IPS-18c (cell line): ENCODE data around the gene CCT4.
"Not testable (repeated sequence)": the region's sequence is repeated elsewhere in the genome, so short reads cannot be mapped to it uniquely, and the experiment has no call there.

Source experiments
- H3K4me3 ChIP-seq: 2 replicates; pipeline ENCODE4 v1.7.0; 2013; ENCODE audit warnings: low read depth, mild to moderate bottlenecking, low read length, moderate library complexity; ENCODE audit not compliant: insufficient read depth
- H3K9me3 ChIP-seq: one replicate; pipeline ENCODE4 v1.6.1; 2013; ENCODE audit warnings: mild to moderate bottlenecking, low read length, moderate library complexity; ENCODE audit not compliant: control insufficient read depth, insufficient read depth

Gene CCT4, protein sequence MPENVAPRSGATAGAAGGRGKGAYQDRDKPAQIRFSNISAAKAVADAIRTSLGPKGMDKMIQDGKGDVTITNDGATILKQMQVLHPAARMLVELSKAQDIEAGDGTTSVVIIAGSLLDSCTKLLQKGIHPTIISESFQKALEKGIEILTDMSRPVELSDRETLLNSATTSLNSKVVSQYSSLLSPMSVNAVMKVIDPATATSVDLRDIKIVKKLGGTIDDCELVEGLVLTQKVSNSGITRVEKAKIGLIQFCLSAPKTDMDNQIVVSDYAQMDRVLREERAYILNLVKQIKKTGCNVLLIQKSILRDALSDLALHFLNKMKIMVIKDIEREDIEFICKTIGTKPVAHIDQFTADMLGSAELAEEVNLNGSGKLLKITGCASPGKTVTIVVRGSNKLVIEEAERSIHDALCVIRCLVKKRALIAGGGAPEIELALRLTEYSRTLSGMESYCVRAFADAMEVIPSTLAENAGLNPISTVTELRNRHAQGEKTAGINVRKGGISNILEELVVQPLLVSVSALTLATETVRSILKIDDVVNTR

DNA sequence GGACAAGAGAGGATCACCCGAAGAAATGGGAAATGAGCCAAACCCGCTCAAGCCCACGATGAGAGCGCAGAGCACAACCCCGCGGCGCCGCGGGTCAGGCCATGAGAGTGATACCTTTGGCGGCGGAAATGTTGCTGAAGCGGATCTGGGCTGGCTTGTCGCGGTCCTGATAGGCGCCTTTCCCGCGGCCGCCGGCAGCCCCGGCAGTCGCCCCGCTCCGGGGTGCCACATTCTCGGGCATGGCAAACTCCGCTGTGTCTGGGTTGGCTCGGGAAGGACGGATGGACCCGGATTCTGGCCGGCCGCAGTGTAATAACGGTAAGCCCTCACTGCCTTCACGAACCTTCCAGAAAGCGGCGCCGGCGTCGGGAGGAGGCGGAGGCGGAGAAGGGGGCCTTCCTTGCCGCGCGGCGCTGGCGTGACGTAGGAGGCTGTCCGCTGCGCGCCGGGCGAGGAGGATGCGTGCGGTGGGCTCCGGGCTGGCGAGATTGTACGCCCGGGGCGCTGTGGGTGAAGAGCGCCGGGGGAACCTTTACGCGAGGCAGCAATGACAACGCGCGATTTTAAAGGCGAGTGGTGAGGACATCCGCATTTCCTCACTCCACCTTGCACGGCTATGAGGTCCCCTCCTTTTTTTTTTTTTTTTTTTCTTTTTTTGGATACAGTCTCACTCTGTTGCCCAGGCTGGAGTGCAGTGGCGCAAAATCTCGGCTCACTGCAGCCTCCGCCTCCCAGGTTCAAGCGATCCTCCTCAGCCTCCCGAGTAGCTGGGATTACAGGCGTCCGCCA, at the start of gene CCT4:
CCT4 (minus strand) TSS at position 390 of the 789 bp plus-strand sequence; CDS start at position 241, 149 bp downstream.
- H3K9me3 ChIP-seq = no peaks in the 10 kb centered on the region

DNA sequence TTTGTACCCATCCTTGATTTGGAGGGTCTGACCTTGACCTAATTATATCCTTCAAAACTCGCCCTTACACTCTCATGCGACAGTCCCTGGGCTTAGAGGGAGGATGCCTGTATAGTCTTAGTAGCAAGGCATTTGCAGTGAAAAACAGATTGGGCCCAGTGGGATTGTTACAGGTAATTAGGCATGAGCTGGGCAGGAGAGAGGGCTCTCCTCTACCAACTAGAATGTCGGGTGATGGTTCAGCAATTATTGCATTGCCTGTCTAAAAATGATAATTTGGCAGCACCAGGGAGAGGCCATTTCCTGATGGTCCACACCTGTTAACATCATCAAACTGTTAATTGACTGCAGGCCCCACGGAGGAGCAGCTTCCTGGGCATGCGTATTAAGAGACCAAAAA, 49.4 kb upstream of the CCT4 start:
- no peak overlapping the region for H3K4me3 ChIP-seq
- H3K9me3 ChIP-seq = no peaks in the 10 kb centered on the region

More for the DNA sequence above, at the start of gene CCT4:
- H3K4me3 ChIP-seq = peak within 1 kb of the TSS; percentile 99

DNA sequence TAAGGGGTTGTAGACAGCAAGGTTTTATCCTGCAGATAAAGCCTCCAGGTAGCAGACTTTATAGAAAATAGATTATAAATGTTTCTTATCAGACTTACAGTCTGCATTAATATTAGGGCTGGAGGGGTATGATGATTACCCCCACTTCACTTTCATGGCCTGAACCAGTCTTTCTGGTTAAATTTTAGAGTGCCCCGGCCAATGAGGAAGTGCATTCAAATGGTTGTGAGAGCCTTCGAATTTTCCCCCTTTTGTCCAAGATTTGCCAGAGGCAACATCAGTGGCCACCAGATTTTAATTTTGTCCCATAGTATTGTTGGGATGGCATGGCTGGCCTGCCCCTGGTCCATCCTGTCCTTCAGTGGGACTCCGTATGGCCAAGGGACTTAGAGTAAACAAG, 48.6 kb upstream of the CCT4 start:
- H3K4me3 ChIP-seq = no peak overlapping the region
- H3K9me3 ChIP-seq = no peaks in the 10 kb centered on the region

DNA sequence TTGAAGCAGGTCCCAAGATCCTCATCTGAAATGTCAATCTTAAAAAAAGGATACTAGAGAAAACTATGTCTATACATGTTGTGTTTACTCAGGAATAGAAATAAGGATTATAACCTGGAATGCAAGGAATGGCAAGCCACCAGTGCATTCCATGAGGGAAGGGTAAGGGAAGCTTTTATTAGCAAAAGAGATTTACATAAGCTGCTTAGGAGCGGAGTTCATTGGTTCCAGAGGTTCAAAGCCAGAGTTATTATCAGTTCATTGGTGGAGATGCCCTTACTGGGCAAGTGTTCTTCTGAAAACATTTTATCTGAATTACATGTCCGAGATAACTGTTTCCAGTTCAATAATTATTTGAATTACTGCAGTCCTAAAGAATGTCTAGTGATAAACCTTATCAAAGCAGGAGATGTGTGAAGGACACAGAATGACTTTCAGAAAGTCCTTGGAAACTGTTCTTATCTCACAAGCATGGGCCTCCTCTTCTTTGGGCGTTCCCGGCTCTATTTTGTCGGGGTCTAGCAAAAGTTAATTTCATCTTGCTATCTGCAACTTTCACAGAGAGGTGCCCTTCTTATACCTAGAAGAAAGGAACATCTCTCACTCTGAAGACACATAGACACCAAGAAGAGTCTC, 40.5 kb upstream of the CCT4 start:
- H3K9me3 ChIP-seq = peaks cover 2% of the 10 kb centered on the region
- H3K4me3 ChIP-seq = no peak overlapping the region

DNA sequence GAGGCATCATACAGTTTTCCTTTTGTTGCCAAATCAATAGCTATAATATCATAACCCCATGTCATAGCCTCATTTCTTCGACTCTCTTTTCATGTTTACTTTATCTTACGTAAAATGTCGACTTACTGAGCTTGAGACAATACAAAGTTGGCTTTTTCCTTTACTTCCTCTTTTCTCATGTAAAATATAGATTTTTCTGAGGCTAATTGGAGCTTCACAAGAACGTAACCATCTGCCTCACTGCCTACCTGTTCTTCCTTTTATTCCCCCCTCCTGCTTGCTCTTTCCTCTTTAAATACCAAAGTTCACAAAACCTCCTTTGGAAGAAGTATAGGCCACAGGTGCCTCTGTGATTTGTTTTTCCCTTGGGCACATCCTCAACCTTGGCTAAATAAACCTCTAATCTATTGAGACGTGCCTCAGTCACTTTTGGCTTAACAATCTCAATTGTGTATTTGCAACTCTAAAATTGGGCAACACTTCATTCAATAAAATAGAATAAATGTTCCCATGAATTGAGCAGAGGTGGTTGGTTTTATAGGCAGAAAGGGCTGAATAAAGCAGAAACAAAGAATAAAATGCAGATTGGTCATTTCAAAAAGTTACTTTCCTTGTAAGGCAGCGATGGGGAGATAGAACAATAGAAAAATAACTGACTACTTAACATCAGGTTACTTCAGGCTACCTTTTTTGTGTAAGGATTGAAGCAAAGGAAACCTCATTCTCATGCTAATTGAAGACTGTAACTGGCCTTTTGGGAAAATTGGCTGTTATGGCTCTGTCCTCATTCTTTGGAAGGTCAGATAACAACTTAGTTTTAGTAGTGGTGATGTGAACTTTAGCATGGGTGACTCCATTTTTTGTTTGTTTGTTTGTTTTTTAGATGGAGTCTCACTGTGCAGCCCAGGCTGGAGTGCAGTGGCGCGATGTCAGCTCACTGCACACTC, 38.3 kb upstream of the CCT4 start:
- Histone ChIP-seq H3K4me3 (no peak overlapping the region), H3K9me3 (peaks cover 2% of the 10 kb centered on the region)

DNA sequence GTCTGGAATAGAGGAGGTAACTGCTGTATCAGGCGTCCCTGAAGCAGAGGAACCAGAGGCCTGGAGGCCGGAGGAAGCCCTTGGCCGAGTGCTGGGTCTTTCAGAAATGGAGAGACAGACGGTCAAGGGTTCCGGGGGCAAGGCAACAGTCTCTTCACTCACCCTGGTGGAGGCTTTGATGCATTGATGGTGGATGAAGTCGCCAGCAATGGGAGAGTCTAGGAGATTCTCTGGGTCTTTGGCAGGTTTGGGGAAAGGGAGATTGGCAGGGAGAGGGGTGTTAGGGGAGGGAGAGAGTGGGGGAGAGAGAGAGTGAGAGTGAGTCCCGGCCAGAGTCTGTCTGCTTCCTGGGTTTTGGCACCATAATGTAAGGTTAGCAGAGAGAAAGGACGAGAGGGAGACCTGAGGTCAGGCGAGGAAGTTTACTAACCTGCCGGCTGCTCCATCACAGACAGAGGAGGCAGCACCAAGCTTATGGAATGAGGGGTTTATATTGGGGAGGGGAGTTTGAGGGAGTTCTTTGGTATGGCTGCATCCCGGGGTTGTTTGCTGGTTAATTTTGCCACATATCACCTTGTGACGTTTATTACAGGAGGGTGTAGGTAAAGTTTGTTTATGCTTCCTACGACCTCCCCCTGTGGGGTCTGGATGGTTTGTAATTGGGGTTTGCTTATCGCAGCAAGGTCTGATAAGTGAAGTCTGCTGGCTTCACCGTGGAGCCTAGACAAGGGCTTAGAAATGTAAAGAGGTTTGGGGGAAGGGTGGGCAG, 36.6 kb upstream of the CCT4 start:
- Histone ChIP-seq H3K9me3 (peaks cover 2% of the 10 kb centered on the region), H3K4me3 (no peak overlapping the region)

DNA sequence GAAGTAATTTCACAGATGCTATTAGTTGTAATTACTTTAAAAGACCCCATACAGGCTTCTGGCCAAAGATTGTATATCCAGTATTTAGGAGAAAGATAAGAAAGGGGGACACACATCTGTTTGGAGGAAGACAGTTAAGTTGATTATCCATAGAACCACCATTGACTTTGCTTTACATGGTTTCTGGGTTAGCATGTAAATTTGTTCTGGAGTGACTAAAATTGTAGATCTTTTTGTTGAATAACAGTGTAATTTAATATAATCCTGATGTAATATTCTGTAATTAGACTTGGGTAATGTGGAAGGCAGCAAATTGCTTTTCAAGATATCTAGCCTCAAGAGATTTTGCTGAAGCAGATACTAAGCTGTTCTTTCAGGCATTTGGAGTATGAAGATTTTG, 34.3 kb upstream of the CCT4 start:
- H3K9me3 ChIP-seq = peaks cover 2% of the 10 kb centered on the region
- no peak overlapping the region for H3K4me3 ChIP-seq

DNA sequence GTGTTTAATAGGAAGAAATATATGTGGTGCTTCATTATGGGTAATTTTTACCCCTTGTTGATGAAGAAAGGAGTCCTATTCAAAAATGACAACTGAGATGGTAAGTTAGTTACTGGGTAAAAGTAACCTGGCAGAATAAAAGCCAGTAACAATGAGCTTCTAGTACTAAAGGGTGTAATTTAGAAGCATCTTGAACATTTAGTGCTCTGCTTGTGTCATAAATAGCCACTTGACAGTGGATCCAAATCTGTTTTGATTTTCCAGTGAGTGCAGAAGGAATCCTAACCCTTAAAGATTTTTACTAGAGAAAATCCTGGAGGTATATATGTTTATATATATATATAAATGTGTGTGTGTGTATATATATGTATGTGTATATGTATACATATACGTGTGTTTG, 32.1 kb upstream of the CCT4 start:
- Histone ChIP-seq H3K9me3 (peaks cover 2% of the 10 kb centered on the region), H3K4me3 (no peak overlapping the region)

DNA sequence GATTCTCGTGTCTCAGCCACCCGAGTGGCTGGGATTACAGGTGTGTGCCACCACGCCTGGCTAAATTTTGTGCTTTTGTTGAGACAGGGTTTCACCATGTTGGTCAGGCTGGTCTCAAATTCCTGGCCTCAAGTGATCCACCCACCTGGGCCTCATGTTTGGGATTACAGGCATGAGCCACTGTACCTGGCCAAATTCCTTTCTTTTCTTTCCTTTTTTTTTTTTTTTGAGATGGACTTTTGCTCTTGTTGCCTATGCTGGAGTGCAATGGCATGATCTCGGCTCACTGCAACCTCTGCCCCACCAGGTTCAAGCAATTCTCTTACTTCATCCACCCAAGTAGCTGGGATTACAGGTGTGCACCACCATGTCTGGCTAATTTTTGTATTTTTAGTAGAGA, 26.3 kb upstream of the CCT4 start:
- H3K4me3 ChIP-seq, H3K9me3 ChIP-seq: not testable (repeated sequence)

DNA sequence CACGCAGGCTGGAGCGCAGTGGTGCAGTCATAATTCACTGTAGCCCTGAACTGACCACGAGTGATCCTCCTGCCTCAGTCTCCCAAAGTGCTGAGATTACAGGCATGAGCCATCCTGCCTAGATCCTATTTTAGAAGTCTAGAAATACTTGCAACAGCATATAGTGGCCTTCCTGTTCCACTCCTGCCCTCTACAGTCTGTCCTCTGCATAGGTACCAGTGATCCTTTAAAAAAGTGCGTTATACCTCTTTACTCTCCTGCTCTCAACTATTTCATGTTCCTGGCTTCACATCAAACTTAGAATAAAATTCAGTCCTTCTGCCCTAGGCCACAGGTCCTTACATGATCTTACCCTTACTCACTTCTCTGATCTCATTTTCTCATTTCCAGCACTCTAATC, 23.1 kb upstream of the CCT4 start:
- Histone ChIP-seq H3K4me3 (no peak overlapping the region), H3K9me3 (no peaks in the 10 kb centered on the region)

DNA sequence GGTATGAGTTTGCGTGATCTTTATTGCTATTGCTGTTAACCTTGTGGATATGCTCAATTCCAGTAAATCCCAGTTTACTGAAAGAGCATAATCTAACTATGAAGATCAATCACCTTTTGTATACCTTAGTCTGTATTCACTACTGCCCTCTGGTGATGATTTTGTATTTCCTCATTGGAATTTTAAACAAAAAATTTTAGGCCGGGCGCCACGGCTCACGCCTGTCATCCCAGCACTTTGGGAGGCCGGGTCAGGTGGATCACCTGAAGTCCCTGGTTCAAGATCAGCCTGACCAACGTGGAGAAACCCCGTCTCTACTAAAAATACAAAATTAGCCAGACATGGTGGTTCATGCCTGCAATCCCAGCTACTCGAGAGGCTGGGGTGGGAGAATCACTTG, 22.1 kb upstream of the CCT4 start:
- H3K4me3 ChIP-seq = no peak overlapping the region

DNA sequence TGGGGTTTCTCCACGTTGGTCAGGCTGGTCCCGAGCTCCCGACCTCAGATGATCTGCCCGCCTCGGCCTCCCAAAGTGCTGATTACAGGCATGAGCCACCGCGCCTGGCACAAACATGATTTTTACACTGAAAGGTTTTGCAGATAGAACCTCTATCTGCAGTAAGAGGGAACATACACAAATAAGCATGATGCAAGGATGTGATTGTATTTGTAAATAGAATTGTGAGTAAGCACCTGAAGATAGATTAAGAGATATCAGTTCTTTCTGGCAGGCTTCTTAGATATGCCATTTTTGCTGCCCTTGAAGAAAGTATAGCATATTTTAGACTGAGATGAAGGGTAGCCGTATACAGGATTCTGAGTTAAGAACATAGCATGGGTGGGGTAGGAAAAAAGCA, 20.7 kb upstream of the CCT4 start:
- Histone ChIP-seq H3K9me3 (no peaks in the 10 kb centered on the region), H3K4me3 (no peak overlapping the region)

More for the DNA sequence above, 22.1 kb upstream of the CCT4 start:
- H3K9me3 ChIP-seq = no peaks in the 10 kb centered on the region

DNA sequence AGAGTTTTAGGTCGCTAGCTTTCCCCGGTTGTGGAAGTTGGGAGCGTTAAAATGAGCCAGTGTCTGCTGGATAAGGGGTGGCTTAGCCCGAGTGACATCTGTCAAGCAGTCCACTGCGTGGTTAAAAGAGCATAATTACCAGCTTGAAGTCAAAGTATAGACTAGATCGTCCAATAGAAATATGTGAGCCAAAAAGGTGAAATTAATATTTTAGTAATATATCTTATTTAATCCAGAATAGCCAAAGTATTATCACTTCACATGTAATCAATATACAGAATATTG, 17.7 kb upstream of the CCT4 start:
- no peaks in the 10 kb centered on the region for H3K9me3 ChIP-seq
- H3K4me3 ChIP-seq = peak overlapping the region; percentile 78

DNA sequence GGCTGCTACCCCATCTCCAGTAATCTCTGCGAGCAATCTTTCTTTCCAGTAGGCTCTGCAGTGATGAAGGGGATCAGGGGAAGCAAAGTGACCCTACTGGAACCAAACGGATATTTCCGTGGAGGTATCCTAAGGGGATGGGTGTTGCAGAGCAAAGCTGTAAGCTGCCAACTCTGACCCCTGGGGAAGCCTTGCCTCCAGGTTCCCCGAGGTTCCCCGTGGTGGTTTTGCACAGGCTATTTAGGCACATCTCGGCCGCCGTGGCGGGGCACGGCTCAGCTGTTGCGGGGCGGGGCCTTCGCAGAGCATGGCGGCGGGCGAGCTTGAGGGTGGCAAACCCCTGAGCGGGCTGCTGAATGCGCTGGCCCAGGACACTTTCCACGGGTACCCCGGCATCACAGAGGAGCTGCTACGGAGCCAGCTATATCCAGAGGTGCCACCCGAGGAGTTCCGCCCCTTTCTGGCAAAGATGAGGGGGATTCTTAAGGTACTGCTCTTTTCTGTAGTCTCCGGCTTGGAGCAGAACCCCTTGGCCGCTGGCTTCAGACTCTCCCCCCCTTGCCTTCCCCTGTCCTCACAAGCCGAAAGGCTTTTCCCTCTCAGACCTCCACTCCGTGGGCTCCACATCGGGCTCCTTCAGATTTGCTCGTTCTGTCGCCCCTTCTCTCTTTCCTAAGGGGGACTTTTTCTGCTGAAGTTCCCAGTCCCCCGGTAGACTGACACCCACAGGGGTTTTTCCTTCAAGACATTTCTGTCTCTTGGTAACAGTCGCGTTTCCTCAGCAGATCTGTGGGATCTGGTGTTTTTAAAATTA, 17.1 kb upstream of the CCT4 start, which contains the start of gene COMMD1:
COMMD1 (plus strand) TSS at position 303 of the 814 bp plus-strand sequence; CDS start at position 308, 5 bp downstream.
- Histone ChIP-seq H3K9me3 (no peaks in the 10 kb centered on the region), H3K4me3 (peak within 1 kb of the TSS; percentile 78)

DNA sequence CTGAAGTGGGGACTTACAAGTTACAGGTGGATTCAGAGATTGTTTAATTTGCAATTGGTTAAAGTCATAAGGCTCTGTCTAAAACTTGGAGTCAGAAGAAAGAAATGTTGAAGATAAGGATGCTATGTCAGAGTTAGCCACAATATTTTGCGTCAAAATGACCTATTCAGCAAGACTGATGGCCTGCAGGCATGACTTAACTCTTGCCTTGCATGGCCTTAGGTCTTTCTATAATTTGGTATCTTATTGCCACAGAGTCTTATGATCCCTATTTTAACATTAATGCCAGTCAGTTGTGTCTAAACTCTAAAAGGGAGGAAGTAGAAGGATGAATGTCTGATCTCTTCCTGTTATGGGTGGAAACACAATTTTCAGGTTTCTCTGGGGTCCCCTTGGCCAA, 11.8 kb upstream of the CCT4 start:
- H3K9me3 ChIP-seq = no peaks in the 10 kb centered on the region
- no peak overlapping the region for H3K4me3 ChIP-seq
